Neural cell (in vitro differentiated cells): ENCODE measurements around the gene NELL1. TPM values are rescaled to one million over a fixed set of nuclear protein-coding genes. Genes with fewer than 3 reads are reported as not detected.

Experiments used
- H2AFZ ChIP-seq: fragments of 200-600, 300-800 bp; sonication (generic), shearing (Covaris generic); 2 replicates; pipeline ENCODE4 v1.6.0; 2014; ENCODE audit warnings: low read depth, mild to moderate bottlenecking, antibody characterized with exemption, low read length, moderate library complexity
- H3F3A ChIP-seq: fragments of 200-600 bp; shearing (Covaris generic); 2 replicates; pipeline ENCODE4 v1.6.1; 2016; ENCODE audit warnings: mild to moderate bottlenecking, moderate library complexity, mixed read lengths, antibody characterized with exemption, low read length; ENCODE audit not compliant: insufficient read depth, poor library complexity, severe bottlenecking
- H3K27ac ChIP-seq: fragments of 200-600, 300-800 bp; sonication (generic), shearing (Covaris generic); 2 replicates; pipeline ENCODE4 v1.5.1; 2014; ENCODE audit warnings: mild to moderate bottlenecking, low read length, moderate library complexity
- H3K27me3 ChIP-seq: fragments of 300-800, 200-600 bp; sonication (generic), shearing (Covaris generic); 2 replicates; pipeline ENCODE4 v1.6.0; 2014; ENCODE audit warnings: mild to moderate bottlenecking, low read depth, low read length, moderate library complexity; ENCODE audit not compliant: insufficient read depth
- H3K36me3 ChIP-seq: fragments of 300-800, 200-600 bp; sonication (generic), shearing (Covaris generic); 2 replicates; pipeline ENCODE4 v1.5.1; 2014; ENCODE audit warnings: mild to moderate bottlenecking, antibody characterized with exemption, low read length, moderate library complexity; ENCODE audit not compliant: insufficient read depth
- H3K4me2 ChIP-seq: fragments of 300-800, 200-600 bp; sonication (generic), shearing (Covaris generic); 2 replicates; pipeline ENCODE4 v1.6.0; 2014; ENCODE audit warnings: mild to moderate bottlenecking, low read length
- H3K4me3 ChIP-seq: fragments of 300-800, 200-600 bp; sonication (generic), shearing (Covaris generic); 2 replicates; pipeline ENCODE4 v1.5.1; 2014; ENCODE audit warnings: mild to moderate bottlenecking, low read length, moderate library complexity
- H3K79me2 ChIP-seq: fragments of 200-600 bp; shearing (Covaris generic); replicated peaks from 2 replicates; pipeline ENCODE4 v1.6.0; 2014; ENCODE audit warnings: mild to moderate bottlenecking, low read length, moderate library complexity; ENCODE audit not compliant: insufficient read depth
- H3K9ac ChIP-seq: fragments of 300-800, 200-600 bp; sonication (generic), shearing (Covaris generic); 2 replicates; pipeline ENCODE4 v1.6.1; 2016; ENCODE audit warnings: mild to moderate bottlenecking, low read length, mixed read lengths
- H3K9me2 ChIP-seq: fragments of 200-600 bp; shearing (Covaris generic); 2 replicates; pipeline ENCODE4 v1.6.1; 2016; ENCODE audit warnings: mild to moderate bottlenecking, low read length, mixed read lengths; ENCODE audit not compliant: insufficient read depth
- H3K9me3 ChIP-seq: fragments of 200-600, 300-800 bp; sonication (generic), shearing (Covaris generic); 2 replicates; pipeline ENCODE4 v1.6.1; 2016; ENCODE audit warnings: mild to moderate bottlenecking, mixed run types, low read length, moderate library complexity, mixed read lengths
- H4K20me1 ChIP-seq: fragments of 200-600 bp; shearing (Covaris generic); 2 replicates; pipeline ENCODE4 v1.6.1; 2016; ENCODE audit warnings: mild to moderate bottlenecking, mixed run types; ENCODE audit not compliant: insufficient read depth
- EP300 ChIP-seq: fragments of 450-650 bp; conservative IDR thresholded peaks from 2 replicates; pipeline ENCODE4 v1.6.1; 2014; ENCODE audit warnings: antibody characterized with exemption, mild to moderate bottlenecking, moderate library complexity; ENCODE audit not compliant: poor library complexity, severe bottlenecking
- EZH2 ChIP-seq: fragments of 200-600, 300-800 bp; shearing (Covaris generic), sonication (generic); IDR thresholded peaks from 2 replicates; pipeline ENCODE4 v1.6.1; 2014; ENCODE audit warnings: antibody characterized with exemption, low read length, borderline replicate concordance, mild to moderate bottlenecking; ENCODE audit not compliant: insufficient read depth, poor library complexity, severe bottlenecking
- MXI1 ChIP-seq: fragments of 450-650 bp; conservative IDR thresholded peaks from 2 replicates; pipeline ENCODE4 v1.6.1; 2014; ENCODE audit warnings: antibody characterized with exemption, mild to moderate bottlenecking; ENCODE audit not compliant: poor library complexity, severe bottlenecking
- POLR2AphosphoS5 ChIP-seq: IDR thresholded peaks from 2 replicates; pipeline ENCODE4 v1.6.1; 2012
- RAD21 ChIP-seq: fragments of 450-650 bp; conservative IDR thresholded peaks from 2 replicates; pipeline ENCODE4 v1.6.1; 2014; ENCODE audit warnings: antibody characterized with exemption, mild to moderate bottlenecking, moderate library complexity
- SMC3 ChIP-seq: fragments of 450-650 bp; conservative IDR thresholded peaks from 2 replicates; pipeline ENCODE4 v1.6.1; 2014; ENCODE audit warnings: antibody characterized with exemption, mild to moderate bottlenecking, moderate library complexity; ENCODE audit not compliant: poor library complexity
- TAF1 ChIP-seq: IDR thresholded peaks from 2 replicates; pipeline ENCODE4 v1.6.1; 2012; ENCODE audit warnings: low read depth
- polyA plus RNA-seq: library from polyadenylated mRNA; depleted of rRNA; stranded (reverse); fragments of >200 nt; gene quantifications from 2 replicates; pipeline ENCODE4 v1.2.3, GENCODE V29; 2014
- TF ChIP-seq, protein P1 (sequence below): fragments of 450-650 bp; IDR thresholded peaks from 2 replicates; pipeline ENCODE4 v1.5.1; 2014; ENCODE audit warnings: antibody characterized with exemption, mild to moderate bottlenecking, moderate library complexity; ENCODE audit not compliant: poor library complexity, severe bottlenecking
- TF ChIP-seq, protein P2 (sequence below): IDR thresholded peaks from 2 replicates; pipeline ENCODE4 v1.6.1; 2012; ENCODE audit warnings: borderline replicate concordance

Gene NELL1
- polyA plus RNA-seq, 1 donor from 2014 or later: 70.4 TPM

DNA sequence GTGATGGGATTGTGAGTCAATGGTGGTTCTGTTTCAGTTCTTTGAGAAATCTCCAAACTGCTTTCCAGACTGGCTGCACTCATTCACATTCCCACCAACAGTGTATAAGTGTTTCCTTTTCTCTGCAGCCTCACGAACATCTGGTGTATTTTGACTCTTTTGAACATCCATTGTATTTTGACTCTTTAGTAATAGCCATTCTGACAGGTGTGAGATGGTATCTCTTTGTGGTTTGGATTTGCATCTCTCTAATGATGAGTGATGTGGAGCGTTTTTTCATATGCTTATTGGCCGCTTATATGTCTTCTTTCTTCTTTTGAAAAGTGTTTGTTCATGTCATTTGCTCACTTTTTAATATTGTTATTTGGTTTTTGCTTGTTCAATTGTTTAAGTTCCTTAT, 19.4 kb downstream of the NELL1 start:
- no peaks in the 10 kb centered on the region for H4K20me1 ChIP-seq
- H3K9ac ChIP-seq: no peak overlapping the region
- no peaks in the 10 kb centered on the region for H3K36me3 ChIP-seq
- no peak overlapping the region for H3K4me3 ChIP-seq
- H3K27me3 ChIP-seq: no peaks in the 10 kb centered on the region
- no peaks in the 10 kb centered on the region for H3K79me2 ChIP-seq
- no peak overlapping the region for H3K4me2 ChIP-seq
- no peak overlapping the region for H2AFZ ChIP-seq
- no peaks in the 10 kb centered on the region for H3K9me3 ChIP-seq
- H3K9me2 ChIP-seq: no peaks in the 10 kb centered on the region
- TF ChIP-seq, protein P1, sequence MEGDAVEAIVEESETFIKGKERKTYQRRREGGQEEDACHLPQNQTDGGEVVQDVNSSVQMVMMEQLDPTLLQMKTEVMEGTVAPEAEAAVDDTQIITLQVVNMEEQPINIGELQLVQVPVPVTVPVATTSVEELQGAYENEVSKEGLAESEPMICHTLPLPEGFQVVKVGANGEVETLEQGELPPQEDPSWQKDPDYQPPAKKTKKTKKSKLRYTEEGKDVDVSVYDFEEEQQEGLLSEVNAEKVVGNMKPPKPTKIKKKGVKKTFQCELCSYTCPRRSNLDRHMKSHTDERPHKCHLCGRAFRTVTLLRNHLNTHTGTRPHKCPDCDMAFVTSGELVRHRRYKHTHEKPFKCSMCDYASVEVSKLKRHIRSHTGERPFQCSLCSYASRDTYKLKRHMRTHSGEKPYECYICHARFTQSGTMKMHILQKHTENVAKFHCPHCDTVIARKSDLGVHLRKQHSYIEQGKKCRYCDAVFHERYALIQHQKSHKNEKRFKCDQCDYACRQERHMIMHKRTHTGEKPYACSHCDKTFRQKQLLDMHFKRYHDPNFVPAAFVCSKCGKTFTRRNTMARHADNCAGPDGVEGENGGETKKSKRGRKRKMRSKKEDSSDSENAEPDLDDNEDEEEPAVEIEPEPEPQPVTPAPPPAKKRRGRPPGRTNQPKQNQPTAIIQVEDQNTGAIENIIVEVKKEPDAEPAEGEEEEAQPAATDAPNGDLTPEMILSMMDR: no peak
- no peak for TF ChIP-seq EZH2
- TF ChIP-seq, protein P2, sequence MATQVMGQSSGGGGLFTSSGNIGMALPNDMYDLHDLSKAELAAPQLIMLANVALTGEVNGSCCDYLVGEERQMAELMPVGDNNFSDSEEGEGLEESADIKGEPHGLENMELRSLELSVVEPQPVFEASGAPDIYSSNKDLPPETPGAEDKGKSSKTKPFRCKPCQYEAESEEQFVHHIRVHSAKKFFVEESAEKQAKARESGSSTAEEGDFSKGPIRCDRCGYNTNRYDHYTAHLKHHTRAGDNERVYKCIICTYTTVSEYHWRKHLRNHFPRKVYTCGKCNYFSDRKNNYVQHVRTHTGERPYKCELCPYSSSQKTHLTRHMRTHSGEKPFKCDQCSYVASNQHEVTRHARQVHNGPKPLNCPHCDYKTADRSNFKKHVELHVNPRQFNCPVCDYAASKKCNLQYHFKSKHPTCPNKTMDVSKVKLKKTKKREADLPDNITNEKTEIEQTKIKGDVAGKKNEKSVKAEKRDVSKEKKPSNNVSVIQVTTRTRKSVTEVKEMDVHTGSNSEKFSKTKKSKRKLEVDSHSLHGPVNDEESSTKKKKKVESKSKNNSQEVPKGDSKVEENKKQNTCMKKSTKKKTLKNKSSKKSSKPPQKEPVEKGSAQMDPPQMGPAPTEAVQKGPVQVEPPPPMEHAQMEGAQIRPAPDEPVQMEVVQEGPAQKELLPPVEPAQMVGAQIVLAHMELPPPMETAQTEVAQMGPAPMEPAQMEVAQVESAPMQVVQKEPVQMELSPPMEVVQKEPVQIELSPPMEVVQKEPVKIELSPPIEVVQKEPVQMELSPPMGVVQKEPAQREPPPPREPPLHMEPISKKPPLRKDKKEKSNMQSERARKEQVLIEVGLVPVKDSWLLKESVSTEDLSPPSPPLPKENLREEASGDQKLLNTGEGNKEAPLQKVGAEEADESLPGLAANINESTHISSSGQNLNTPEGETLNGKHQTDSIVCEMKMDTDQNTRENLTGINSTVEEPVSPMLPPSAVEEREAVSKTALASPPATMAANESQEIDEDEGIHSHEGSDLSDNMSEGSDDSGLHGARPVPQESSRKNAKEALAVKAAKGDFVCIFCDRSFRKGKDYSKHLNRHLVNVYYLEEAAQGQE: no peak
- no peak for TF ChIP-seq SMC3
- TF ChIP-seq MXI1: no peak
- no peak for TF ChIP-seq EP300
- no peak for TF ChIP-seq RAD21
- no peak for TF ChIP-seq TAF1
- no peak for TF ChIP-seq POLR2AphosphoS5
- H3K27ac ChIP-seq: no peak overlapping the region
- no peaks in the 10 kb centered on the region for H3F3A ChIP-seq

DNA sequence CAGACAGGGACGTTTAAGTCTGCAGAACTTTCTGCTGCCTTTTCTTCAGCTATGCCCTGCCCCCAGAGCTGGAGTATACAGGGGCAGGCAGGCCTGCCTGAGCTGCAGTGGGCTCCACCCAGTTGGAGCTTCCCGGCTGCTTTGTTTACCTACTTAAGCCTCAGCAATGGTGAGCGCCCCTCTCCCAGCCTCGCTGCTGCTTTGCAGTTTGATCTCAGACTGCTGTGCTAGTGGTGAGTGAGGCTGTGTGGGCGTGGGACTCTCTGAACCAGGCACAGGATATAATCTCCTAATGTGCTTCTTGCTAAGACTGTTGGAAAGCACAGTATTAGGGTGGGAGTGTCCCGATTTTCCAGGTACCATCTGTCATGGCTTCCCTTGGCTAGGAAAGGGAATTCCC, 38.5 kb downstream of the NELL1 start:
- Histone ChIP-seq H3K79me2 (no peaks in the 10 kb centered on the region), H3F3A (no peaks in the 10 kb centered on the region), H3K4me2 (no peak overlapping the region), H3K27ac (no peak overlapping the region), H4K20me1 (no peaks in the 10 kb centered on the region), H3K4me3 (no peak overlapping the region), H3K9me3 (peaks cover 8% of the 10 kb centered on the region), H2AFZ (no peak overlapping the region), H3K27me3 (no peaks in the 10 kb centered on the region), H3K9me2 (no peaks in the 10 kb centered on the region), H3K9ac (no peak overlapping the region), H3K36me3 (no peaks in the 10 kb centered on the region)
- TF ChIP-seq RAD21 (no peak), EZH2 (no peak), EP300 (no peak)
- TF ChIP-seq, protein P2: no peak
